ENCODE measurements around the gene FKBP15.

DNA sequence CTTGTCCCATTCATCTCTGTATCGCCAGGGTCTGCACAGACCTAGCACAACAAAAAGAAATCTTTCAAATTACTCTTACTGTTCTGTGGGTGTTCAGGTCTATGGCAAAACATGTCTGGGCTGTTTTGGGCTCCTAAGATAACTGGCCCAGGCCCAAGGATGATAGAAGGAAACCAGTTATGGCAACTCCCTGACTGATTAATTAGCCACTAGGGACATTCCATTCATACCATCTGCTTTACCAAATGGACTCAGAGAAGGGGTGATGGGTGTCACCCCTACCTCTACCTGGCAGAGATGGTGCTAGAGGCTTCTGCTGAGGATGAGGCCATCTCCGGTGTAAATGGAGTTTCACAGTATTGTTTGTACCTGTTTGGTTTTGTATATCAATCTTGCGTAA is 68.4 kb downstream of the FKBP15 start:
- TF ChIP-seq, protein P1, sequence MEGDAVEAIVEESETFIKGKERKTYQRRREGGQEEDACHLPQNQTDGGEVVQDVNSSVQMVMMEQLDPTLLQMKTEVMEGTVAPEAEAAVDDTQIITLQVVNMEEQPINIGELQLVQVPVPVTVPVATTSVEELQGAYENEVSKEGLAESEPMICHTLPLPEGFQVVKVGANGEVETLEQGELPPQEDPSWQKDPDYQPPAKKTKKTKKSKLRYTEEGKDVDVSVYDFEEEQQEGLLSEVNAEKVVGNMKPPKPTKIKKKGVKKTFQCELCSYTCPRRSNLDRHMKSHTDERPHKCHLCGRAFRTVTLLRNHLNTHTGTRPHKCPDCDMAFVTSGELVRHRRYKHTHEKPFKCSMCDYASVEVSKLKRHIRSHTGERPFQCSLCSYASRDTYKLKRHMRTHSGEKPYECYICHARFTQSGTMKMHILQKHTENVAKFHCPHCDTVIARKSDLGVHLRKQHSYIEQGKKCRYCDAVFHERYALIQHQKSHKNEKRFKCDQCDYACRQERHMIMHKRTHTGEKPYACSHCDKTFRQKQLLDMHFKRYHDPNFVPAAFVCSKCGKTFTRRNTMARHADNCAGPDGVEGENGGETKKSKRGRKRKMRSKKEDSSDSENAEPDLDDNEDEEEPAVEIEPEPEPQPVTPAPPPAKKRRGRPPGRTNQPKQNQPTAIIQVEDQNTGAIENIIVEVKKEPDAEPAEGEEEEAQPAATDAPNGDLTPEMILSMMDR (IDR thresholded peaks at IDR 0.05): no peak
- no peak for TF ChIP-seq CREB1 (CRISPR knock-in tag; IDR thresholded peaks at IDR 0.05)
- TF ChIP-seq FOXK1 (CRISPR knock-in tag; IDR thresholded peaks at IDR 0.05): no peak
